GM19193 (cell line): ENCODE measurements around the gene AHI1.

Source experiments
- POLR2A ChIP-seq: IDR thresholded peaks from 4 replicates; pipeline ENCODE4 v1.6.1; 2011; ENCODE audit not compliant: insufficient read depth, insufficient read length; ENCODE audit errors: extremely low read depth

Gene AHI1

DNA sequence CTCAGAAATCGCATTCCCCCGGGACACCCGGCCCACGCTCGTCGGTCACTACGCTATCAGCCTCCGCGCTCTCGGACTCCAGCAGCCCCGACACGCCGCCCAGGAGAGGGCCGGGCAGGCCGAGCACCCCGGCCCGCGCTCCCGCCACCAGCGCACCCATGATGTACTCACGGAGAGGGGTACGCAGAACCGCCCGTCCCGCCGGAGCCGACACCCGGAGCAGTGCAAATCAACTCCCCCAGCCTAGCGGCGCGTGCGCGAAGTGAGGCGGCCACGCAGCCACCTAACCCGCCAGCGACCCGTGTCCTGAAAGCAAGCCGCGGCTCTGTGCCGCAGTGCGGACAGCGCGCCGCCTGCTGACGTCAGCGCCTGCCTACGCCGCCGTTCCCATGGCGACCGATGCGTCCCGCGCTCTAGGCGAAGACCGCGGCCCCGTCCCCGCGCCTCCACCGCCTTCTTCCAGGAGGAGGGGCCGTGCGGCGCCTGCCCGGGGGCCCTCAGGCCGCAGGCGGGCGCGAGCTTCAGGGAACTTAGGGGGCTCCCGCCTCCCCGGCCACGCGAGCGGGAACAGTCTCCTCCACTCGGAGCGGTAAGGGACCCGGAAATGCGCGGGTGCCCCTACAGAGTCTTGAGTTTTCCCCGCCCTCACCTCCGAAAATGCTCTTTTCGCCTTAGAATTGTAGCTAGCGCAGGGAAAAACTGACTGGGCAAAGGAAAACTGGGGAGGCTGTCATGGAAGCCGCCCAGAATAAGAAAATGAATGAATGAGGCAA, at the start of gene AHI1:
Gene AHI1, minus strand, starts transcription at position 329 of the 773 bp plus-strand sequence. CDS start 5,503 bp downstream, outside the sequence.
- peak; percentile 76 for TF ChIP-seq POLR2A

DNA sequence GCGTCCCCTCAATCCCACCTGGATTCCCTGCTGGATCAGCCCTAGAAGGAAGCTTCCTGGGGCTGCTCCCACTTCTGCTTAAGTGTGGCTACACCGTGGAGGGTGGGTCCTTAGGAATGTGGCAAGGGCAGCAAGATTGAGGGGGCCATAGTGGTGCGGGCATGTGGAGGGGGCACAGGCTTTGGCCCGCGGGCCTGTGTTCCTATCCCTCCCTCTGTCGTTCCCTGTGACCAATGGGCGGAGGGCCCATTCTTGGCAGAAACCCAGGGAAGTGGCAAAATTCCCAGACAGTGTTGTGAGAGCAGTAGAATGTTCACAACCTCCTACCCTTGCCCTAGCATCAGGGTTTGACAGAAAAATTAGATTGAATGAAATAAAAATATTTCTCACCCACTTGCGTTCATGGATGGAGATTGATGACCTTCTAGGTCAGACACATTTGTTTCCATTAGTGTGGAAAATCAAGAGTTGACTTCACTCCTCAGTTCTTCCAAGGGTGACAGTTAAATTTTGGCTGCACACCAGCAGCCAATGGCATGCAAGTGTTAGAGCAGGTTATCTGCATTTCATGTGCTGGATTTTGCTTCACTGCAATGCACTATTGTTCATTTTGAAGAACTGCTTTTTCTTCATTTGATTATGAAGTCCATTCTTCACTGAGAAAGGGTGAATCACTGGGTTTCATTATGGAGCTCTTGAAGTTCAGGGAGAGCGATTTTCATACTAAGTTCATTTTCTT, 49.3 kb upstream of the AHI1 start:
- TF ChIP-seq POLR2A: no peak

DNA sequence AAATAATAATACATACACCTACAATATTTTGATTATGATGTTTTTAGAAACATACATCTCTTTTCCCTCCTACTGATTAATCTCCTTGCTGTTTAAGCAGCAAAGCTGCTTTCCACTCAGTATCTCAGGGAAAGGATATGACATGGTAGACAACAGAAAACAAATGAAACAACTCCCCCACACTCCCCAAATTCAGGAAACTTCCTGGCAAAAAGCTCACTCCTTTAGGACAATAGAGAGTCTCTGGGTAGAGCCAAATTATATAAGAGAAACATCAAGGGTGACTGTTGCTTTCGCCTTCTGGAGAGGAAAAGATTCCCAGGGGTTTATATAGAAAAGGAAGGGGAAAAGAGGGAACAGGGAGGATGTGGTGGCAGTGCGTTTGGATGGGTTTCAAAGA, 48.7 kb upstream of the AHI1 start:
- TF ChIP-seq POLR2A: no peak

DNA sequence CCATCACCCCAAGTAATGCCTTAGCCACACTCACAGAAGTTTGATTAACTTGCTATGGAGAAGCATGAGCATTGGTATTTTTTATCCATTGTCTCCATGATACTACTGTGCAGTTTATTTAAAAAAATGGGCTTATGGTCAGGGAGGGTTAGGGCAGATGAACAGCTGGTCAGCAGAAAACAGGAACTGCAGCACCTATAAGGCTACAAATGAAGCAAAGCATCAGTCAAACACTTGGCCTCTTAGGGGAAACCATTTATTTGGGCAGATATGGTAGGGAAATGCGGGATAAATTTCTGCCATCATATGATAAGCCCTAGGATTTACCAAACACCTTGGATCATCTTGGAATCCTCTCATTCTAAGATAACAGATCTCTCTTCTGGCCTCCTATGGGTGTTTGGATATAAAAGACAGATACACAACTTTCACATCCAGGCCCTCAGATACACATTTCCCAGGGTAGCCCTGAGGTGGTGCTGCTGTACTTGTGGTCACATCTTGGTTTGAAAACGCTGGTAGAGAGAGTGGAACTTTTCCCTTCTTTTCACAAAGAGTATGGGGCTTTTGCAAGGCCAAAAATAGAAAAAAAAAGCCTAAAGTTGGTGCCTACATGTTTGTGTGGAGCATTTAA, 42.8 kb upstream of the AHI1 start:
- TF ChIP-seq POLR2A: no peak

DNA sequence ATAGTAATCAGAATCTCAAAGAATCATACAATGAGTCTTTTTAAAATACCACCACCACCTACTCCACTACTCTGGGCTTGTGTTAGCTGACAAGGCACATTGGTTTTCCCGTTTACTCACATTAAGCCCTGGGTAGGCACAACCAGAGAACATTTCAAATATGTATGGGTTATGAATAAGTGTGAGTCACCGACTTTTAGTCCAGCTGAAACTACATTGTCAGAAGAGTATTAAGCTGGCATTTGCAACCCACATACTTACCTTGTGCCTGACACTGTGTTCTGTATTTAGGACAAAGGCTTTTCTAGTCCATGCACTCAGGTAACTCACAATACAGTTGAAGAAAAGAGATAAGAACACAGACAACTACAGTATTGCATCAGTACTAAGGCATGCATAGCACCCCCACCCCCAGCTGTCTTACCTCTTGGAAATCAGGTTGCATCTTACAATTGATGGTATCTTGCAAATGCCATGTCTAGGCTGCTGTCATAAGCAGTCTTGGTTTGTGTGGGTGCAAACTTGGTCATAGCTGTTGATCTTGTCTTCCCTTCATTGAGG, 40.3 kb upstream of the AHI1 start:
- no peak for TF ChIP-seq POLR2A

DNA sequence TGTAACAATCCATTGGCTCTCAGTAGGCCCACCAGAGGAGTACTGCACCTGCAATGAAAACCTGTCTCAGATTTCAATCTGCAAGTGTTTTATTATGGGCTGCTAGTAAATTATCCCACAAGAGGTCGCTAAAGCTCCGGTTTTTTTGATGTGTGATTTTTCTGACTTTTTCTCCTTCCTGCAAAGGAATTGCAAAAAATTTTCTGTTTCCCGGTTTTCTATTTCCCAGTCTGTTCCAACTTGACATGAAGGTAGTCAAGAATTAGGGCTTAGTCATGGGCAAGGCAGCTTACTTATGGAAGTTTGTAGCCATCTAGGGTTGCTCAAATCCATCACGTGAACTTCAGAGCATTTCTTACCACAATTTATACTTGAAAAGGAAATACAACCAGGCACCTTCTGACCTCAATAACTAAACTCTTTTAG, 38.5 kb upstream of the AHI1 start:
- TF ChIP-seq POLR2A: no peak

DNA sequence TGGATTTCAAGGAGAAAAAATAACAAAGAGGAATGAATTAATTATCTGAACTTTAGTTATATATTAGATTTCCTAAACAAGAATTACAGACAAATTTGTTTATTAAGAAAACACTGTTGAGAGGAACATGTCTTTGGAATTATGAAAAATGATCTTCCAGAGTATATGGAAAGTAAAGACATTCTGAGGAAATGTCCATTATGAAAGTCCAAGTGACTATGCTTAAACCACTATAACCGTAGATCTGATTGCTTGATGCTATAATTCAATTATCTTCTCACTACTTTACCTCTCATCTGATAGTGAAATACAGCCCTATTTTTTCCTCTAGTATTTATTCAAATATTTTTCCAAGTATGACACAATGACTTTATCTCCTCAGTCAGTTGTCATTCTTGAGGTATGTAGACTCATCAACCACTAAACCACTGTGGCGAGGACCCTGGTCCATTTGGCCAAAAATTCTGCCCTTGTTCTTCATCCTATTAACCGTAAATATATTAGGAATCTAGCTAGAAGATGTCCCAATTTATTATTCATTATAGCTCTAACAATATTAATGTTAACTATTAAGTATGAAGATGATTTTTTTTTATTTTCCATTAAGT, 37.3 kb upstream of the AHI1 start:
- TF ChIP-seq POLR2A: no peak

DNA sequence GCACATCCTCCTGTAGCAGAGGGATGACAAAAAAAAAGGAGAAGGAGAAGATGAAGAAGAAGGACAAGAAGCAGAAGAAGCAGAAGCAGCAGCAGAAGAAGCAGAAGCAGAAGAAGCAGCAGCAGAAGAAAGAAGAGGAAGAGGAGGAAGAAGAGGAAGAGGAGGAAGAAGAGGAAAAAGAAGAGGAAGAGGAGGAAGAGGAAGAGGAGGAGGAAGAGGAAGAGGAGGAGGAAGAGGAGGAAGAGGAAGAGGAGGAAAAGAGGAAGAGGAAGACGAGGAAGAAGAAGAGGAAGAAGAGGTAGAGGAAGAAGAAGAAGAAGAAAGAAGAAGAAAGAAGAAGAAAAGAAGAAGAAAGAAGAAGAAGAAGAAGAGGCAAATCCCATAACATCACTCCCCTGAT, 35.0 kb upstream of the AHI1 start:
- TF ChIP-seq POLR2A: no peak

DNA sequence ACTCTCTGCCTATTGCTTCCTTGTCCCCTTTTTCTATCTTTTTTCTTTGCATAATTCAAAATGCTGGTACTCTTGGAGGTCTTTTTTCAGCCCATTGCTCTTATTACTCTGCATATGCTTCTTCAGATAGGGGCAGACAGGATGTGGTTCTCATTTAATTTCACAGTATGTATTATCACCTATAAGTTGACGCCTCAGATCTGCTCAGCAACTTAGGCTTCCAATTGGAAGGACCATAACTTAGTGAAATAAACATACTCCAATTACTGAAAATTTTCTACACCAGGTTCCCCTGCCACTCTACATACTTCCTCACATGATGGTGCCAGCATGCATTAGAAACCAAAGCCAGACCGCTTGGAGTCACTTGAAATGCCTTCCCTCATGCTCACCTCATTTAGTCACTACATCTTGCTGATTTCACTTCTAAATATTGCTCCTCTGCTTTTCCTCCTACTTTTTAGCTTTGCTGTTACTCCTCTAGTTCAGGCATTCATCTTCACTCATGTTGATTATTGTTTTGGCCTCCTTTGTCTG, 34.5 kb upstream of the AHI1 start:
- no peak for TF ChIP-seq POLR2A

DNA sequence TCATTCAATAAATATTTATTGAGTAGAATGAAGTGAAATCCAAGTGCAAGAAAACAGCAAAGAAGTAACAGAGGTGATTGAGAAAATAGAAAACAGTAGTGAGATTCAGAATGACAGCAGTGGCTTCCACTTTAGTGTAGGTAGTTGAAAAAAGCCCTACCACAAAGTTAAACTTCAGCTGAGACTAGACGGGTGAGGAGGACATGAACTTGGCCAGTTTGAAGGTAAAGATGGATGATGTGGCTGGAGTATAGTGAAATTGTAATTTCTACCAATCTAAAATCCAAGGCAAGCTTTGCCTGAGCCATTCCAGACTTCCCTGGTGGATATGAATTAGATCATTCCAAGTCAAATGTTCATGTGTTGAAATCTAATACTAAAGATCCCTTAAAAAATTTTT, 32.6 kb upstream of the AHI1 start:
- TF ChIP-seq POLR2A: no peak

DNA sequence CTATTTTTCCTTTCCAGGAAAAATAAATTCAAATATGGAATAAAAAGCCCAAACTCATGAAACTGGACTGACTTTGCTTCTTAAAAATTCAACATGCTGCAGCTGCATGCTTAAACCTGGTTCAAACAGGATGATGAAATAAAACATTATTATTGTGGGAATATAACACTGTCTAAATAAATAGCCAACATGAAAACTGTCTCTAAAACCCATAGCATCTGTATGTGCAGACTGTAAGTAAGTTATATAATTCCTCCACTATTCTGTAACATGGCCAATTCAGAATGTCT, 30.4 kb upstream of the AHI1 start:
- TF ChIP-seq POLR2A: no peak

DNA sequence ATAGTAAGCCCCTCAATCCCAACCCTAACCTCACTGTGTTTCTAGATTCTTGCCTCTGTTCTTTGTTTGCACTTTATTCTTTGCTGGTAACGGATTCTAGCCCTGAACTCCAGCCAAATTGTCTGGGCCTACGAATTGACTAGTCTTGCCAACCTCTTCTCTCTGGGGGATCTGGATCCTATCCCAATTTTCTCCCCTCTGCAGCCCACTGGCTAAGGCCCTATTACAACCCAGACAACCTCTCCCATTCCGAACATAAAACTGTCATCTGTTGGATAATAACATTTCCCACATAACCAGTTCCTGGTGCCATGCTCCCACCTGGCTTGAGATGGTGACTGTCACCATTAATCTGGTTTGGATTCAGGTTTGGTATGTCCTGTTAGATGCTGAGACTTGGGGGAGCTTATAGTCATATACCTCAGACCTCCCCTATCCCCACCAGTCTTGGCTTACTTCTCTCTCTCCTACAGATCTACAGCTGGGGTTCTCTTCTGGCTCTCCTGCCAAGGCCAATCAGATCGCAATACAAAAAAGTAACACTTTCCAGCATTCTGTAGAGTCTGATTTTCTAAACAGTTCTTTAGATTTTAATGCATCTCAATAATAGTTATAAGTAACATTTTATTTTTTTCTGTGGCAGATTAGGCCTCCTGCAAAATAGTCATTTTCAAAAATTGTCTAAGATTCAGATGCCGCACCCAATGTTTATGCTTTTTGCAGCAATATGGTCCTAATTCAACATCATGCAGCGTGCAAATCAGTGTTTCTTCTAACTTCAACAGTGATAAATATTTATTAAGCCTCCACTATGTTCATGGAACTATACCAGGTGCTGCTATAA, 29.8 kb upstream of the AHI1 start:
- no peak for TF ChIP-seq POLR2A

DNA sequence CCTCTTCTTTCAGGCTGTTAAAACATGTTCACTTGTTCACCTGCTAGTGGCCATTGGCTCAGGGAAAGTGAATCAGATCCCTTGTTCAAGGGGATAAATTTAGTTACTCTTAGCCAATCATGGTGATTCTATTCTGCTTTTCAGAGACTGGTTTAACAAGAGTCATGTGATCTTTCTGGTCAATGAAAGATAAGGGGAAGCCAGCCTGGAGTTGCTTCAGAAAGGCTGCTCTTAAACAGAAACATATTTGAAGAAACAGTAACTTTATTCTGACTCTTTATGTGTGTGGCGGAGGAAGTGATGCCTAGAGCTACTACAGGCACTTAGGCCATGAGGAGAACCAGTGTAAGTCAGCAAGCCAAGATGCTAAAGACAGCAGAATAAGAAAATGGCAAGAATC, 28.1 kb upstream of the AHI1 start:
- no peak for TF ChIP-seq POLR2A
